ENCODE data around the gene WSCD2. TPM values are rescaled to one million over a fixed set of nuclear protein-coding genes. Genes with fewer than 3 reads are reported as not detected.

WSCD2 gene
- total RNA-seq, 1 donor from 2014 or later, result 0.04 TPM

DNA sequence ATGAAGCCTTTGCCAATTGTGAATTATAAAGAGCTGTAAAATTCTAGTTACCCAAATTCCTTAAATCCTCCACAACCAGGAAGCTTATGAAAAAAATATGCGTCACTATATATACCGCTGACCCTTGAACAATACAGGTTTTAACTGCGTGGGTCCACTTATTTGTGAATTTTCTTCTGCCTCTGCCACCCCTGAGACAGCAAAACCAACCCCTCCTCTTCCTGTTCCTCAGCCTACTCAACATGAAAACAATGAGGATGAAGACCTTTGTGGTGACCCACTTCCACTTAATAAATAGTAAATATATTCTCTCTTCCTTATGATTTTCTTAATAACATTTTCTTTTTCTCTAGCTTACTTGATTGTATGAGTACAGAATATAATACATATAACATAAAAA is 167.9 kb downstream of the WSCD2 start:
- Histone ChIP-seq H3K36me3 (ENCODE audit: control insufficient read depth, insufficient read depth, low read length) (no peaks in the 10 kb centered on the region), H3K4me3 (ENCODE audit: low read depth, low read length) (no peak overlapping the region), H3K27me3 (ENCODE audit: control insufficient read depth, insufficient read depth, low read length) (peaks cover 9% of the 10 kb centered on the region)
- DNase-seq (ENCODE audit: low read depth), result no peak
- TF ChIP-seq, protein P1, sequence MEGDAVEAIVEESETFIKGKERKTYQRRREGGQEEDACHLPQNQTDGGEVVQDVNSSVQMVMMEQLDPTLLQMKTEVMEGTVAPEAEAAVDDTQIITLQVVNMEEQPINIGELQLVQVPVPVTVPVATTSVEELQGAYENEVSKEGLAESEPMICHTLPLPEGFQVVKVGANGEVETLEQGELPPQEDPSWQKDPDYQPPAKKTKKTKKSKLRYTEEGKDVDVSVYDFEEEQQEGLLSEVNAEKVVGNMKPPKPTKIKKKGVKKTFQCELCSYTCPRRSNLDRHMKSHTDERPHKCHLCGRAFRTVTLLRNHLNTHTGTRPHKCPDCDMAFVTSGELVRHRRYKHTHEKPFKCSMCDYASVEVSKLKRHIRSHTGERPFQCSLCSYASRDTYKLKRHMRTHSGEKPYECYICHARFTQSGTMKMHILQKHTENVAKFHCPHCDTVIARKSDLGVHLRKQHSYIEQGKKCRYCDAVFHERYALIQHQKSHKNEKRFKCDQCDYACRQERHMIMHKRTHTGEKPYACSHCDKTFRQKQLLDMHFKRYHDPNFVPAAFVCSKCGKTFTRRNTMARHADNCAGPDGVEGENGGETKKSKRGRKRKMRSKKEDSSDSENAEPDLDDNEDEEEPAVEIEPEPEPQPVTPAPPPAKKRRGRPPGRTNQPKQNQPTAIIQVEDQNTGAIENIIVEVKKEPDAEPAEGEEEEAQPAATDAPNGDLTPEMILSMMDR (IDR thresholded peaks at IDR 0.05; ENCODE audit: insufficient read depth, low read length, poor library complexity, severe bottlenecking), result no peak

DNA sequence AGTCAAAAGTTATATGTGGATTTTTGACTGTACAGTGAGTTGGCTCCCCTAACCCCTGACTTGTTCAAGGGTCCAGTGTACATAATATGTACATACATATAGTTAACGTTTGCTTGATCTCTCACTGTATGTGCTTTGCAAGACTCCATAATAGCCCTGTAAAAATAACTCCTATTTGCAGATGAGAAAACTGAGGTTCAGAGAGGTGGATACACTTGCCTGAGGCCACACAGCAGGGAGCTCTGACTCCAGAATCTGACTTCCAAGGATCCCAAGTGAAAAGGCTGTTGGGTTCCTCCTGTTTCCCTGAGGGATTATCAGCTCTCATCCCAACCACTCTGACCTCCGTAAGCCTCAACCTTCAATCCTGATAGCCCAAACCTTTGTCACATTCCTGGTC is 168.3 kb downstream of the WSCD2 start:
- TF ChIP-seq, protein P1 (IDR thresholded peaks at IDR 0.05; ENCODE audit: insufficient read depth, low read length, poor library complexity, severe bottlenecking), result no peak
- no peak for DNase-seq (ENCODE audit: low read depth)
- Histone ChIP-seq H3K36me3 (ENCODE audit: control insufficient read depth, insufficient read depth, low read length) (no peaks in the 10 kb centered on the region), H3K4me3 (ENCODE audit: low read depth, low read length) (no peak overlapping the region), H3K27me3 (ENCODE audit: control insufficient read depth, insufficient read depth, low read length) (peaks cover 9% of the 10 kb centered on the region)

DNA sequence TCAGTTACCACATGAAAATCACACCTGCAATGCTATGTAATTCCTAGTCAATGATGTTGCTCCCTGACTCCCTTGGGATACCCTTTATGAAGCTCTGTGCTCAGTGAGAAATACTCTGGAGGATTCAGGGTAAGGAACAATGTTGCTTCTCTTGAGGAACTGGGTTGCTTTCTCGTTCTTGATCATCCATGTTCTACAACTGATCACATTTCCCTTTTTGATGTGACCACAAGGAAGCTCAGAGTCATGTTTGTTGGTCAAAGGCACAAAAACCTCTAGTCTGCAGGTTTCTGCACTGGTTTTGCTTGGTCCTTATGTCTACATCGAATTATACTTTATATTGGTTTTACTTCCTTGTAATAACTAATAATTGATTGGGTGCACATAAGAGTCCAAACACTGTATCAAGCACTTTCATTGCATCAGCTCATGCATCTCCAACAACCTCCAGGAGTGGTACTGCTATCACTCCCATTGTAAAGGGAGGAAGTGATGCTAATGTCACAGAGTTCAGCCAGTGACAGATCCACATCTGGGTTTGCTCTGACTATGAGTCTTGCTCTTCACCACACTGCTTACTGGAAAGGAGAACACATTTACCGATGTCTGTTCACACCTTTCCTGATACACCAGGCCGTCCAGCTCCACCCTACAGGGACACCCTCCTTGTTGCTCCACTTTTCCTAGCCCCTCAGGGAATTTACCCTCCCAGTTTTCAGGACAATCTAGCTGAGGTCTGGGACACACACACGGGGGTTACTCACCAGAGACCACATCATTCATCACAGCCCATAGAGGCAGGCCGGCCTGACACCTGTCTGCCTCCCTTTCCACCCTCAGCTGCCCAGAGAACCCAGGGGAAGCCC is 169.0 kb downstream of the WSCD2 start:
- DNase-seq (ENCODE audit: low read depth), result no peak
- no peak overlapping the region for H3K4me3 ChIP-seq (ENCODE audit: low read depth, low read length)
- TF ChIP-seq, protein P1 (IDR thresholded peaks at IDR 0.05; ENCODE audit: insufficient read depth, low read length, poor library complexity, severe bottlenecking), result no peak

DNA sequence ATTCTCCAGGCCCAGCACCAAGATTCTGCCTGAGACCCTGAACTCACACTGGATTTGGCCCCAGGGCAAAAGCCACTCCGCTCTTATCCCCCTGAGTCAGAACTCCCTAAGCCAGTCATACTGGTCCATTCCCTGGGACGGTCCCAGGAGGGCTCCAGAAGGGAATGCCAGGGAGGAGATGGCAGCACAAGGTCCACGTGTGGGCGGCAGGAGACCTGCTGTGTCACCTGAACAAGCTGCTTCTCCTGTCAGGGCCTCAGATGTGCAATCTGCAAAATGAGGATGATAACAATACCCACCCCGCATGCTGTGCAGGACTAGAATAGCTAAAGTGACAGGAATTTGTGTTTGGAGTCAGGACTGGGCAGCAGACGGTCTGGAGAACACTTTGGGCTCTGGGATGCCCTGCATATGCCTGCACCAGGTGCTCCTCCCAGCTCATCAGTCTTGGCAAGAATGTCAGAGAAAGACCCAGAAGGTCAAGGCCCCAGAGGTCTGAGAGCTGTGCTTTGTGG is 169.7 kb downstream of the WSCD2 start:
- TF ChIP-seq, protein P1 (IDR thresholded peaks at IDR 0.05; ENCODE audit: insufficient read depth, low read length, poor library complexity, severe bottlenecking), result no peak
- no peaks in the 10 kb centered on the region for H3K36me3 ChIP-seq (ENCODE audit: control insufficient read depth, insufficient read depth, low read length)
- H3K27me3 ChIP-seq (ENCODE audit: control insufficient read depth, insufficient read depth, low read length), result peaks cover 7% of the 10 kb centered on the region
- H3K4me3 ChIP-seq (ENCODE audit: low read depth, low read length), result no peak overlapping the region
- no peak for DNase-seq (ENCODE audit: low read depth)

More for the DNA sequence above, 169.0 kb downstream of the WSCD2 start:
- no peaks in the 10 kb centered on the region for H3K36me3 ChIP-seq (ENCODE audit: control insufficient read depth, insufficient read depth, low read length)
- peaks cover 9% of the 10 kb centered on the region for H3K27me3 ChIP-seq (ENCODE audit: control insufficient read depth, insufficient read depth, low read length)

DNA sequence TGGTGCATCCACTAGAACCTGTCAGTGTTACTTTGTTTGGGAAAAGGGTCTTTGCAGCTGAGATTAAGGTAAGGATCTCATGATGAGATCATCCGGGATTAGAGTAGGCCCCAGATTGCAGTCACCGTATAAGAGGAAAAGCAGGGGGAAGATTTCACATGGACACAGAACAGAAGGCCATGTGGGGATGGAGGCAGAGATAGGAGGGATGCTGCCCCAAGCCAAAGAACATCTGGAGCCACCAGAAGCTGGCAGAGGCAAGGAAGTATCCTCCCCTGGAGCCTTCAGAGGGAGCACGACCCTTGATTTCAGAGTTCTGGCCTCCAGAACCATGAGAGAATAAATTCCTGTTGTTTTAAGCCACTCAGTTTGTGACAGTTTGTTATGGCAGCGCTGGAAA is 170.4 kb downstream of the WSCD2 start:
- no peak overlapping the region for H3K4me3 ChIP-seq (ENCODE audit: low read depth, low read length)
- H3K36me3 ChIP-seq (ENCODE audit: control insufficient read depth, insufficient read depth, low read length), result no peaks in the 10 kb centered on the region
- DNase-seq (ENCODE audit: low read depth), result no peak
- TF ChIP-seq, protein P1 (IDR thresholded peaks at IDR 0.05; ENCODE audit: insufficient read depth, low read length, poor library complexity, severe bottlenecking), result no peak
- peaks cover 7% of the 10 kb centered on the region for H3K27me3 ChIP-seq (ENCODE audit: control insufficient read depth, insufficient read depth, low read length)

Other genes with a start within 250 kb of the WSCD2 start
- gene CMKLR1, start 210.0 kb downstream of the WSCD2 start, total RNA-seq, result under 0.01 and 1.4 TPM in 2 replicates